ENCODE data around the gene CAPS. TPM values are rescaled to one million over a fixed set of nuclear protein-coding genes. Genes with fewer than 3 reads are reported as not detected.

The CAPS gene
- total RNA-seq, 1 experiment from 2014 or later = 2.3 TPM

GRCh38 chr19:5880196-5880595, 33.9 kb upstream of the CAPS start:
- no peaks in the 10 kb centered on the region for H3K27me3 ChIP-seq (ENCODE audit: insufficient read depth, low read length)
- WGBS (ENCODE audit: extremely low coverage, insufficient read length, low lambda C conversion rate) = no CpG with 5 or more reads among the region's 6 CpGs
- Mint-ChIP-seq H3K36me3 (ENCODE audit: insufficient read depth in 1 of 3, low read depth in 3 of 3) (no peaks in the 10 kb centered on the region), H3K27ac (no peak overlapping the region), H3K9me3 (no peaks in the 10 kb centered on the region; a peak in 1 of 5 replicates), H3K4me1 (peaks cover 13 to 30% of the 10 kb centered on the region in 2 experiments), H3K4me3 (no peak overlapping the region; a peak in 1 of 5 replicates), H3K27me3 (ENCODE audit: low read depth) (peaks cover 29% of the 10 kb centered on the region)
- no peaks in the 10 kb centered on the region for H3K79me1 ChIP-seq (ENCODE audit: insufficient read depth, low read depth, low read length, poor library complexity, severe bottlenecking)
- H3K23ac ChIP-seq (ENCODE audit: insufficient read length, low read depth, low read length) = no peak overlapping the region
- H2BK12ac ChIP-seq (ENCODE audit: insufficient read length, low read depth, low read length) = no peak overlapping the region
- H2BK15ac ChIP-seq (ENCODE audit: low read depth, low read length) = no peak overlapping the region
- no peak overlapping the region for H2BK5ac ChIP-seq (ENCODE audit: insufficient read length, low read length)
- no peaks in the 10 kb centered on the region for H3K79me2 ChIP-seq (ENCODE audit: insufficient read depth, low read length)
- no peak overlapping the region for H2AFZ ChIP-seq (ENCODE audit: low read length)
- no peak overlapping the region for H4K5ac ChIP-seq (ENCODE audit: insufficient read length, low read depth, low read length)
- no peaks in the 10 kb centered on the region for H3K23me2 ChIP-seq (ENCODE audit: insufficient read length, low read depth, low read length, poor library complexity, severe bottlenecking)
- no peak overlapping the region for H2AK5ac ChIP-seq (ENCODE audit: insufficient read length, low read length)
- H4K91ac ChIP-seq (ENCODE audit: insufficient read length, low read depth, low read length) = no peak overlapping the region
- no peak overlapping the region for H3K56ac ChIP-seq (ENCODE audit: insufficient read length, low read depth, low read length)
- no peak overlapping the region for H3T11ph ChIP-seq (ENCODE audit: low read length)
- H3K9me3 ChIP-seq (ENCODE audit: control insufficient read depth, low read depth, low read length) = no peaks in the 10 kb centered on the region
- no peak for DNase-seq
- no peak for TF ChIP-seq CTCF (conservative IDR thresholded peaks at IDR 0.05)
- H3K4me2 ChIP-seq (ENCODE audit: insufficient read depth, insufficient read length, low read length) = no peak overlapping the region
- H3K14ac ChIP-seq (ENCODE audit: insufficient read depth, low read length) = no peak overlapping the region
- no peaks in the 10 kb centered on the region for H4K20me1 ChIP-seq (ENCODE audit: control insufficient read depth, insufficient read depth, insufficient read length)
- H4K8ac ChIP-seq (replicated peaks; ENCODE audit: insufficient read length, low read depth, low read length) = no peak overlapping the region
- no peak overlapping the region for H2BK120ac ChIP-seq (ENCODE audit: low read depth, low read length, poor library complexity, severe bottlenecking)
- H3K27ac ChIP-seq (ENCODE audit: insufficient read length, low read depth, low read length) = no peak overlapping the region
- no peaks in the 10 kb centered on the region for H3K4me1 ChIP-seq (ENCODE audit: insufficient read depth, low read length)
- no peak overlapping the region for H3K9ac ChIP-seq (ENCODE audit: extremely low read depth, insufficient read length, low read length)
- H3K4ac ChIP-seq (ENCODE audit: low read depth, low read length) = no peak overlapping the region
- no peak overlapping the region for H3K18ac ChIP-seq (ENCODE audit: insufficient read length, low read depth, low read length)
- no peak overlapping the region for H2BK20ac ChIP-seq (ENCODE audit: low read depth, low read length, poor library complexity, severe bottlenecking)
